ENCODE measurements around the gene TCF3.

- no peak for TF ChIP-seq CTCF (IDR thresholded peaks at IDR 0.05)
- TF ChIP-seq POLR2A (IDR thresholded peaks at IDR 0.05), result no peak
These were observed 849 bp upstream of the TCF3 start for GRCh38 chr19:1653300-1653628.

Measured in adrenal gland (tissue), 5 donors.